ENCODE data around the gene MAN1C1. TPM values are rescaled to one million over a fixed set of nuclear protein-coding genes. Genes with fewer than 3 reads are reported as not detected.

MAN1C1 gene
- total RNA-seq (2021; ENCODE audit: unreplicated experiment) (1.5 TPM), Bru-seq, nascent RNA (percentile 31 among the genes with signal in this experiment), BruChase-seq, experiment 1, labeled RNA remaining after a 2-hour chase (percentile 28 among the genes with signal in this experiment), BruChase-seq, experiment 2, labeled RNA remaining after a 6-hour chase (percentile 29 among the genes with signal in this experiment)
- 1.8 TPM for polyA plus RNA-seq (2012; ENCODE audit: insufficient read length)
- long read RNA-seq, full-length matches to known transcripts, result 2 of 5 reads
- long read RNA-seq, partial matches to known transcripts, result 1 of 5 reads
- long read RNA-seq, other reads (novel, unspliced or antisense), result 2 of 5 reads

DNA sequence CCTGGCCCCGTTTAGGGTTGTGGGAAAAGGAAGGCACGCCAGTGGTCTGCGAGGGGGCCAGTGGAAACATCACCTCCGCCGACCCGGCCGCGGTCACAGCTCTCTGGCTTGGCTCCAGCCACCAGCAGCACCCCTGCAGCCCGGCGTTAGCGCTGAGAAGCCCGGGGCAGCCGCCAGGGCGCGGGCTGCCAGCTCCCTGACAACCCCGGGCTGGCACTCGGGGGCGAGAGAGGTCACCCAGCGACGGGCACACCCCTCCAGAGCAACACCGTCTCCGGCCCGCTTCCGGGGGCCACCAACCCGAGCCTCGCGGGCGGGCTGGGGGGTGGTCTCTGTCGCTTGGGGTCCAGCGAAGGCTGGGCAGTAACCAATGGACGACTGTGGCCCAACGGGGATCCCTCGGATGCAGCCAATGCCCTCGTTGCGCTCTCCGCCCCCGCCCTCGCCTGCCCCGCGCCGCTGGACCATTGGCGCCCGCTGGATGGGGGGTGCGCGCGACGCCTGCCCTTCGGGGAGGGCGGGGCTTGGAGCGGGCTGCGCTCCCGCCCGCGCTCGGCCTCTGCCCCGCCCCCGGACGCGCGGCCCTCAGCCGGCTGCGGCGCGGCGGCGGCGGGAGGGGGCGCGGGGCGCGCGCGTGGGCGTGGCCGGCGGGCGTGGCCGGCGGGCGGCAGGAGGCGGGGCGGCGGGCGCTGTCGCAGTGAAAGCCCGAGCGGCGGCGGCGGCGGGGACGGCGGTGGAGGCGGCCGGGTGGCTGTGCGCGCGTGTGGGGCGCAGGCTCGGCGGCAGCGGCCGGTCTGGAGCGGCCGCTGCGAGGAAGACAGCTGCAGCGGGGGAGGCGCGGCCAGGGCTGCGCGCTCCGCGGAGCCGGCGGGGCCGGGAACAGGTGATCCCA is at the start of gene MAN1C1:
TSS of gene MAN1C1 (plus strand) at position 697 of the 892 bp plus-strand sequence. CDS start 1,007 bp downstream, outside the sequence.
- Histone ChIP-seq H3K27ac (ENCODE audit: low read length) (no peak within 1 kb of the TSS; the same call in 1 of the 2 replicates), H3K9me3 (ENCODE audit: control insufficient read depth, insufficient read depth, low read depth, low read length) (no peaks in the 10 kb centered on the region), H3K4me3 (ENCODE audit: low read depth in 2 of 2, low read length in 2 of 2) (peak within 1 kb of the TSS; percentile 60 to 61), H3K36me3 (ENCODE audit: control insufficient read depth, insufficient read depth, low read length) (no peaks in the 10 kb centered on the region), H3K27me3 (ENCODE audit: control insufficient read depth, insufficient read depth, low read length) (peaks cover 28% of the 10 kb centered on the region), H3K4me1 (ENCODE audit: control insufficient read depth, insufficient read depth, low read length) (peaks cover 4% of the 10 kb centered on the region)
- intact Hi-C loops (cut with micrococcal nuclease; ENCODE audit: unreplicated experiment), result no loop called here
- DNase-seq (ENCODE audit: low read depth, low spot score) (no peak), ATAC-seq (peak; percentile 94)
- in situ Hi-C loops (cut with HindIII; ENCODE audit: low pct_unique_long_range_greater_than_20kb, low sequenced_read_pairs), result no loop called here
- no TSS peak for BruUV-seq (replicated peaks)
- ChIA-PET POLR2A (no interaction called here), CTCF (no interaction called here)
- TF ChIP-seq TCF7L2 (IDR thresholded peaks at IDR 0.05; ENCODE audit: low read depth, low read length) (no peak), CTCF (IDR thresholded peaks at IDR 0.05) (peak; percentile 47)

DNA sequence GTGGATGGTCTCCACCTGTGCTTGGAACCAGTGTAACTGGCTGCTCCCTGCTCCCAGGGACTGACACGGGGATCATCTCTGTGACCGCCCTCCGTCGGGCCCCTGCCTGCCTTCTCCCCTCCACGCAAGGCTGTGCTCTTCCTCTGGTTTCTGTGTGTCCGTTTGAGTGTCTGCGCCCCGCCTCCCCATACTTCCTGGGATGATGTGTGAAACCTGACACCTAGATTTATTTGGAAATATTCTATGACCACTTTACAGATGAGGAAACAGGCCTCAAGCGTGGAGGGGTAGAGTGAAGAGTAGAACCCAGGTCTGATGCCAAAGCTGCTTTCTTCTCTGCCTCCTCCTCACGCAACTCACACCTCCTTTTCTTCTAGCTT is 48.9 kb upstream of the MAN1C1 start:
- intact Hi-C loops (cut with micrococcal nuclease; ENCODE audit: unreplicated experiment) (no loop called here), in situ Hi-C loops (cut with HindIII; ENCODE audit: low pct_unique_long_range_greater_than_20kb, low sequenced_read_pairs) (no loop called here)
- H3K36me3 ChIP-seq (ENCODE audit: control insufficient read depth, insufficient read depth, low read length), result no peaks in the 10 kb centered on the region
- H3K27ac ChIP-seq (ENCODE audit: low read length), result no peak overlapping the region
- no TSS peak for BruUV-seq (replicated peaks)
- ChIA-PET CTCF (no interaction called here), POLR2A (no interaction called here)
- TF ChIP-seq CTCF (IDR thresholded peaks at IDR 0.05), result no peak
- TF ChIP-seq POLR2AphosphoS5 (IDR thresholded peaks at IDR 0.05; ENCODE audit: low read depth, low read length), result no peak
- no peak for TF ChIP-seq TCF7L2 (IDR thresholded peaks at IDR 0.05; ENCODE audit: low read depth, low read length)
- no peak for TF ChIP-seq SIN3A (IDR thresholded peaks at IDR 0.05; ENCODE audit: borderline replicate concordance, insufficient read depth, low read depth, low read length)
- no peak for TF ChIP-seq REST (IDR thresholded peaks at IDR 0.05; ENCODE audit: insufficient read depth in 1 of 2, low read depth in 2 of 2, low read length in 1 of 2)
- no peaks in the 10 kb centered on the region for H3K9me3 ChIP-seq (ENCODE audit: control insufficient read depth, insufficient read depth, low read depth, low read length)
- H3K4me1 ChIP-seq (ENCODE audit: control insufficient read depth, insufficient read depth, low read length), result peaks cover 14% of the 10 kb centered on the region
- no peaks in the 10 kb centered on the region for H3K27me3 ChIP-seq (ENCODE audit: control insufficient read depth, insufficient read depth, low read length)
- ATAC-seq (no peak), DNase-seq (ENCODE audit: low read depth, low spot score) (no peak)
- H3K4me3 ChIP-seq (ENCODE audit: low read depth in 2 of 2, low read length in 2 of 2), result no peak overlapping the region
